AML-193 (cell line): ENCODE data around the gene ASXL3.
A peak's percentile ranks its signal among the peaks of the same experiment; 100 is the strongest.

ENCODE experiments used
- DNase-seq, 2 experiments: peaks; one replicate each; lab custom pipeline; 2025; lab: John Stamatoyannopoulos, UW

ASXL3 gene

GRCh38 chr18:33583901-33584300 lies 5.9 kb downstream of the ASXL3 start:
- no peak for DNase-seq

DNA sequence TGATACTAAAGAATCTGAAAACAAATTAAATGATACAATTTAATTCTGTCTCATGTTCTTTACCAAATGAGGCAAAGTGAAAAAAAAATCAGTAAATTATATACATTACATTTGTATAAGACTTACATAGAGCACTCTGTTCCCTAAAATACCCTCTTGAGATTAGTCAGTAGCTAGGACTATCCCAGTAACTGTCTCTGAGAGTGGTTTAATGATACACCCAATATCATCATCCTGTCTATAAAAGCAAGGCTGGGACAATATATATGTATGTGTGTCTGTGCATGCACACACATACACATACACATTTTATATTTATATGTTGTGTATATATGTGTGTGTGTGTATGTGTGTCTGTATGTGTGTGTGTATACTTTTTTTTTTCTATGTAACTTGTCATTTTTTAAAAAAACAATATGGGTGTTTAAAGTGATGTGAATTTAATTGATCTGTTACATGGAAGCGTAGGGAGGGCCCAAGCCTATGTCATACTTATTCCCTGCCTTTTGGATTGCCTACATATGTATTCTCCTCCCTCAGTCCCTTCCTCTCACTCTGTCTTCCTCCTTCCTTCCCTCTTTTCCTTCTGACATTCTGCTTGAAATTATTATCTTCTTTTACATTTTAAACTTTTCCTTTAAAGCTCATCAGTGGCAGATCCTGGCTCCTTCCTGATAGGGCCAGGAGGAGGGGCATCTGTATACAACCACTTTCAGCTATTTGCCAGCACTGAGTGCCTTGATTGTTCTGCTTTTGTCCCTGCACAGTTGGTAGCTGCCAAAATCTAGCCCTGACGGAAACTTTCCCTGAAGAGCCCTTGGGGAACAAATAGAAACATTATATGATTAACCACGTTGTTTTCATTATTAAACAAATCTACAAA lies 6.8 kb downstream of the ASXL3 start:
- DNase-seq: no peak

- no peak for DNase-seq
Measured at GRCh38 chr18:33585431-33585775, 7.4 kb downstream of the ASXL3 start.

GRCh38 chr18:33588361-33588760 lies 10.3 kb downstream of the ASXL3 start:
- no peak for DNase-seq

GRCh38 chr18:33593261-33593660 lies 15.2 kb downstream of the ASXL3 start:
- no peak for DNase-seq

DNA sequence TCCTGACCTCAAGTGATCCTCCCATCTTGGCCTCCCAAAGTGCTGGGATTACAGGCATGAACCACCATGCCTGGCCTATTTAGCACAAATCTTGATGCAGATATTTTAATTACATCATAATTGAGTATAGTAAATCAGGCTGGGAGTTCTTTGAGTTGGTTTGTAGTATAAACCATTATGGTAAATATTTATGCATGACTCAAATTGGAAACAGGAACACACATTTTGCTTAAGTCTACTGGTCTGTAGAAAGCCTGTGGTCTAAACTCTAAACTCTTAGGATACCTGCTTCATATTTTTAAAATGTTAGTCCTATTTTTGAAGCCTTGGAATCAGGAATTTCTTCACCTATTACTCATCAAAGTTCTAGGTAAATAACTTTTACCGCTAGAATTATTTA lies 16.8 kb downstream of the ASXL3 start:
- no peak for DNase-seq

- no peak for DNase-seq
Measured at GRCh38 chr18:33596178-33596854, 18.3 kb downstream of the ASXL3 start.

DNA sequence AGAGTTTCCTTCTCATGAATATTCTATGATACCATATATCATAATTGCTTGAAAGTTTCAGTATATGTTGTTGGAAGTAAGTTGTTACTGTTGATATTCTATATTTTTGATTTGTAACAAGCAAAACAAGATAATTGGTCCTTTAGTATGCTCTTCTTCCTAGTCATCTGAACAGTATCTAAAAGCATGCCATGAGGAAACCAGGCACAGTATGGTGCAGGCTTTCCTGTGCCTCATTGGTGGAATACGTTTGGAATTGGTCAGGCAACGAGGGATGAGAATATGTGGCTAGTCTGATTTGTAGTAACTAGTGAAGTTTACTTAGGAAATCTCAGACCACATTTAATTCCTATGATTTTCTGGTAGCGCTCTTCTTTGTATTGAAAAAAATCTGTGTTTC lies 22.8 kb downstream of the ASXL3 start:
- no peak for DNase-seq

- DNase-seq: no peak
Measured at GRCh38 chr18:33603454-33603853, 25.4 kb downstream of the ASXL3 start.

GRCh38 chr18:33605250-33605649 lies 27.2 kb downstream of the ASXL3 start:
- DNase-seq: peak in 1 of 2 experiments; percentile 2

GRCh38 chr18:33606621-33607020 lies 28.6 kb downstream of the ASXL3 start:
- no peak for DNase-seq

DNA sequence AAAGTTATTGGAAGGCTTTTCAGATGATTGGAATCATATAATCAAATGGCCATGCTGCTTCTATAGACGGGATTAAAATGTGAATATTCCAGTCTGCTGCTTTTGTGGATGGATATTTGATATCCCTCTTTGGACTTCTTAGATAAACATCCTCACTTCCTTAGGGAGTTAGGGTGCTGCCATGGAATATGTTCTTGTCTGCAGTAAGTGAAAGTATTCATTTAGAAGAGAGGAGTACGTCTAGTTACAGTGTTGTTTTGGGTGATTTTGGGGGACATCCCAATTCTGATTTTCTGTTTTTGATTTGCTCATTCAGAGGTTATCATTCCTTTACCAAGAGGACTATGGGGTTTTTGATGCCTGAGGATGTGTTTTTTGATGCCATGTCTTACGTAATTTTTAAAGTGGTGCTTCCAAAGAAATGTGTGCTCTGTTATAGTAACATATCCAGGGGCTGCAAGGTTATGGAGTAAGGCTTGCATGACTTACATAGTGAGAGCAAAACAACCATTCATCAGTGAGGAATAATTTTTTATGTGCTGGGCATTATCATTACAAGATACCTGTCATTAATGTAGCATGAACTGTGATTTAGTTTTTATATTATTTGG lies 33.6 kb downstream of the ASXL3 start:
- no peak for DNase-seq

DNA sequence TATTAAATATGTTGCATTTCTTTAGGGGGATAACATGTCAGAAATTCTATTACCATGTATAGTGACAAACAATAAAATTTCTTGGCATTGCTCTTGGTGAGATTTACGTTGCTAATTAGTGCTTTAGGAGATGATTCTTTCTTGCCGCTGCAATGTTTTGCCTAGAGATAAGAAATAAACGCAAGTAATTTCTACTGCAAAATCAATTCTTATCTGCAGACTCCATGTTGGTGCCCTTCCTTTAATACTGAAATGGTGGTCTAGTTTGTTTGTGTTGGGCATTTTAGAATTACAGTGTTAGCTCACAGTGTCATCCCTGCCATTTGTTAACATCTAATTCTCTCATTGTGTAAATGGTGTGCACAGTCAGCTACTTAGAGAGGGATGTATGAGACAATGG lies 34.6 kb downstream of the ASXL3 start:
- no peak for DNase-seq

DNA sequence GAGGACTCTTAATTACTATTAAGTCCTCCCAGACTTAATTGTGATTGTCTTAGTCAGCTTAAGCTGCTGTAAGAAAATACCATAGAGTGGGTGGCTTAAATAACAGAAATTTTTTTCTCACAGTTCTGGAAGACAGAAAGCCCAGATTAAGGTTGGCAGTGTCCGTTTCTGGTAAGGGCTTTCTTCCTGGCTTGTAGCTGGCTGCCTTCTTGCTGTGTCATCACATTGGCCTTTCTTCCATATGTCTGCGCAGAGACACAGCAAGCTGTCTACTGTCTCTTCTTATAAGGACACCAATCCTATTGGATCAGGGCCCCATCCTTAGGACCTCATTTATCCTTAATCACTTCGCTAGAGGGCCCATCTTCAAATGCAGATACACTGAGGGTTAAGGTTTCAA lies 38.5 kb downstream of the ASXL3 start:
- no peak for DNase-seq

GRCh38 chr18:33627114-33627513 lies 49.1 kb downstream of the ASXL3 start:
- DNase-seq: no peak

GRCh38 chr18:33630476-33630875 lies 52.5 kb downstream of the ASXL3 start:
- DNase-seq: no peak

- DNase-seq: no peak
Measured at GRCh38 chr18:33641141-33641540, 63.1 kb downstream of the ASXL3 start.

DNA sequence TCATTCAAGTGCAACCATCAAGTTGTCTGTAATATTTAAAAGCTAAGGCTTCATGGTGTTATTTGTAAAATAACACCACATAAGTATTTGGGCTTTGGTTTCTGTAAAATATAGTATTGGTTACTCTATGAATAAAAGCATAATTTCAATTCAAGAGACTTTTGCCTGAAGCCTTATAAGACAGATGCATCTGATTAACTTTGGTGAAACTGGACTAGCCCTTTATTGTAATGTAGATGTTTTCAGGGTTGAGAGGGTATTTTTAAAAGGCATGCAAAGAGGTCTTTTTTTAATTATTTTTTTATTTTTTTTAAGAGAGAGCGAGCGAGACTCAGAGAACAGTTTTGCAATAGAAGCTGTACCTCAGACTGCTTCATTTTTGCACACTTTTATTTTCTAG lies 66.5 kb downstream of the ASXL3 start:
- DNase-seq: no peak

DNA sequence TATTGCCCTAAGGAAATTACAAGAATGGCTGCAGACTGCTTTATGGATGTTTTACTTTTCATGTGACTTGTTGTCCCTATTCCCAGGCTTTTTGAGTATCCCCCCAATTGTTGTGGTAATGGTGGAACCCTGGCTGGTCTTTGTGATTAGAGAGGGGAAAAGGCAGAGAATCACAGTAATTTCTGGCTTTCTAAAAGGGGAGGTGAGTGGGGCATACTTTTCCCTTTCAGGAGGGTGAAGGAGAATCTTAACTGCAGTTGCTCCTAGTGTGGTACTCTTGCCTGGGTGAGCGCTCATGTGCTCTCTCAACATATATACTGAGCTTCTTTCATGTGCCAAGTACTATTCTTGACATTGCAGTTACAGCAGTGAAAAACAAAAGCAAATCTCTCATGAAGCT lies 69.3 kb downstream of the ASXL3 start:
- DNase-seq: no peak

GRCh38 chr18:33652635-33653034 lies 74.6 kb downstream of the ASXL3 start:
- DNase-seq: no peak

DNA sequence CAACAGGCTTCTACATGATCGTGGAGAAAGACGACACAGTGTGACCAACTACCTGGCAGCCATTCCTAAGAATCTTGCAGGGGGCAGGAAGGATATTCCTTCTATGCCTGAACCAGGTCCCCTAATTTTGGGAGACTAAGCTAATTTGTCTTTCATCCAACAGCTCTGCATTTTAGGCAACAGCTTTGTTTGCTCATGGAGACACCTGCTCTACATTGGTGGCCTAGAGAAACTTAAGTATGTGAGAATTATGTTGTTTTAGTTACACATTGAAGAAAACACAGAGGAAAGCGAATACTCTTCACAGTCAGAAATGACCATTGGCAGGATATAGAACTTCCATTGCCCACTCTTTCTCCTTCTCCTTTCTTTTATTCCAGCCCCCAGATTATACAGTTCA lies 75.2 kb downstream of the ASXL3 start:
- no peak for DNase-seq

DNA sequence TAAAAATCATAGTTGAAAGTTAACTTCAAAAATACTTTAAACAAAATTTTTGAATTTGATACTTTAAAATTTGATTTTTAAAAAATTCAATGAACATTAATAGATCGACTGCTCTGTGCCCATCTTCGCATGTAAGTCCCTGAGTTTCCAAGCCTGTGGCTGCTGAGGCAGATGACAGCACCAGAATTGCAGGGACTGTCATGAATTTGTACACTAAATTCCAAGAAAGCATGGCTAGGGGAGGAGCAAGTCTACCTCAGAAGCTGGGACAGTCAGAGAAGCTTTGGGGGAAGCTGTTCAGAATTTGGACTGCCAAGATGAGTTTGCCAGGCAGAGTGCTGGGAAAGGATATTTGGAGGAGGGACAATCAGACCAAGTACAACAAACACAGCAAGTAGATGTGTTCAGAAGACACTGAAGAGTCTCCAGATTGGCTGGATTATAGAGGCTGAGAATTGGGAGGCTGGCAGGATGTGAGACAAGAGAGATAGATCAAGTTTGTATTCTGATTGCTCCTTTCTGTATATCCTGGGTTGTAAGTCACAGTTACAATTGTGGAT lies 79.0 kb downstream of the ASXL3 start:
- DNase-seq: no peak
